ENCODE data around the gene MYH8.

Gene MYH8

DNA sequence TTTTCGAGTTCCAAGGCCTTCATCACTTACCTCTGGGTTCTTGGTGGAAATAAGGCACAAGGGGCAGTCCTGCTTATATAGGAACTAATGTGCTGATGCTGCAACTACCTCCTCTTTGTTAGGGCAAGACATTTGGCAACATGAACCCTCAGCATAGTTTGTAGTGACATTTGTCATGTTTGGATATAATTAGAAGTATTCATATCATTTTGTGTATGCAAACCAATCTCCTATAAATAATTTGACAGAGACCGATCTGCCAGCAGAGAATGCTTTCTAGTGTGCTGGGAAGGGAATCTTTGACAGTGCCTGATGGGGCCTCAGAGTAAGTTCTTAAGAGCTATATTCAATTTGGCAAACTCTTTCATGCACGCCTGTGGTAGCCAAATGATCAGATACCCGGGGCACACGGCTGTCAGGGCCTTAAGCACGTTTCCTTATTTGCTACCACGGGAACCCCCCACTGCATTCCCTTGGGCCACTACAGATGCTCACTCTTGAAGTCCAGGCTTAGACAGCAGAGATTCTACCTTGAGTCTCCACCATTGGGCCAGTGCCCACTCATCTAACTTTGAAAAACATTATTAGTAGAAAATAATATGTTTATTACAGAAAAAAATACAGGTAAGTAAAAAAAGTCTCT, at the start of gene MYH8:
TSS of gene MYH8 (minus strand) at position 51 of the 643 bp plus-strand sequence. CDS start 1,723 bp downstream, outside the sequence.
- no peak for DNase-seq (ENCODE audit: low read depth, low spot score)

DNA sequence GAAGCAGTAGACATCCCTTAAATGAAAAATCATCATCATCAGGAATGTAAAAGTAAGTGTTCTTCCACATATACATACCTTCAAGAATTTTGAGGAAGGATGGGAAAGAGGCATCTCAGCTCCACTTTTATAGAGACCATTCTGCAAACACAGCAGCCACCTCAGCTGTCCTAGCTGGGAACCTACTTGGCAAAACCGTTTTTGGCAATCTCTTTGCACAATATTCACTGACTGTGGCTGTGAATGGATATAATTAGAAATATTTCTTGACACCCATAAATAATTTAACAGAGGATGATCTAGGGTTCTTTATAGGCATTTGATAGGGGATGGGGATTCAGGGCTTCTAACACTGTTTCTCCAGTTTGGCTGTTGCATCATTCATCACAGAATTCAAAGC, 47.7 kb upstream of the MYH8 start, which contains the start of gene MYH4:
TSS of gene MYH4 (minus strand) at position 101 of the 400 bp plus-strand sequence. CDS start 2,814 bp downstream, outside the sequence.
- DNase-seq (ENCODE audit: low read depth, low spot score) = no peak

DNA sequence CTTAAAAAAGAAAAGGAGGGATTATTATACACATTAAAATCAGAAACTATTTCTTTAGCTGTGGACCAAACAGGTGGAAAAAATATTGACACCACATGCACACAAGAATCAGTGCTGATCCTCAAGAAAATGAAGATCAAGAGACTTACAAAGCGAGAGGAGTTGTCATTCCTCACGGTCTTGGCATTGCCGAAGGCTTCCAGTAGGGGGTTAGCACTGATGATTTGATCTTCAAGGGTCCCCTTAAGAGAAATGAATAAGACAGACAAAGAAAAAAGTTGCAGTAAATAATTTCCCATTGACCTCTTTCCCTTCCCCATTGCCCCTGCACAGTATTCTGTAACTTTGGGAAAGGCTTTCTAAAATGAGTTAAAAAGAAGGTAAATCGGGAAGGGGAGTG, 41.7 kb upstream of the MYH8 start:
- no peak for DNase-seq (ENCODE audit: low read depth, low spot score)

DNA sequence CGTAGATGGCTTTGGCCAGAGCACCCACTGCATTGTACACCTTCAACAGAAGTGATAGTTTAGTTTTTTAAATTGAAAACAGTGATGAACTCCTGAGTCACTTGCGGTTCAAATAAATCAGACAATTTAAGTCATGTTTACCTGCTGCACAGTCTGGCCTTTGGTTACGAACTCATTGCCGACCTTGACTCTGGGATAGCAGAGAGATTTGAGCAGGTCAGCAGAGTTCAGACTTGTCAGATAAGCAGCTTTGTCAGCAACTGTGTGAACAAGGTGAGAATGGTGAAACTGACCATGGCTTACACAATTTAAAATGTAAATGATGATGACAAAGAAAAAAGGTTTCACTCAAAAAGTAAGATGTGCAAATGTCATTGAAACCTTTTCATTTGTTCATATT, 38.3 kb upstream of the MYH8 start:
- no peak for DNase-seq (ENCODE audit: low read depth, low spot score)

DNA sequence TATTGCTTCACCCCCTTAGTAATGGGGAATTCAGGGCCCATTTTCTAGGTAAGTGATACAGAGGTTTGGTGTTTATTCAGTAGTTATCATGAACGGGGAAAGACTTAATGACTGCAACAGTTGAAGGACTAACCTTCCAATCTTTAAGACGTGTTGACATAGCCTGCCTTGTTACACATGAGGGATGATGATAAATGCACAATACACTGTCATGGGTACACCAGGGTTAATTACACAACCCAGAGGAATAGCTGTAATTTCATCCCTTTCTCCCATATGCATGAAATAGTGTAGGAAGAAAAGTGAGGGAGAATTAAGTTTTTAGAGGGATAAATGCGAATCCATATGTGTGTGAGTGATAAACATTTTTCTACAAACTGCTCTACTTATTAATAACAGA, 37.0 kb upstream of the MYH8 start:
- no peak for DNase-seq (ENCODE audit: low read depth, low spot score)

DNA sequence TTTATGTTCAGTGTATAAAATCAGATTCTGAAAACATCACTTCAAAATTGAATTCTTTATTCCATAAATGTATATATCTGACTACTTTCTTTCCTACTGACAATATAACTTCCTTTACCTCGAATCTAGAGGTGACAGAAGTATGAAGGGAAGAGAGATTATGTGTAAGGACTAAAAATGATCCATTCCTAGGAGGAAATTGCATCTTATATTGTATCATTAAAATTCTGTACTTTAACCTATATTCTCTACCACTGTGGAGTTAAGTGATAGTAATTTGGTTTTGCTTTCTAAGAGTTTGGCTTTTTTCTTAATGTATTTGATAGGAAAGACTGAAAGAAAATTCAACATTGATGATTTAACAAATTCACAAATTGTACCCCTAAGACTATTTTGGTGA, 36.2 kb upstream of the MYH8 start:
- DNase-seq (ENCODE audit: low read depth, low spot score) = no peak

DNA sequence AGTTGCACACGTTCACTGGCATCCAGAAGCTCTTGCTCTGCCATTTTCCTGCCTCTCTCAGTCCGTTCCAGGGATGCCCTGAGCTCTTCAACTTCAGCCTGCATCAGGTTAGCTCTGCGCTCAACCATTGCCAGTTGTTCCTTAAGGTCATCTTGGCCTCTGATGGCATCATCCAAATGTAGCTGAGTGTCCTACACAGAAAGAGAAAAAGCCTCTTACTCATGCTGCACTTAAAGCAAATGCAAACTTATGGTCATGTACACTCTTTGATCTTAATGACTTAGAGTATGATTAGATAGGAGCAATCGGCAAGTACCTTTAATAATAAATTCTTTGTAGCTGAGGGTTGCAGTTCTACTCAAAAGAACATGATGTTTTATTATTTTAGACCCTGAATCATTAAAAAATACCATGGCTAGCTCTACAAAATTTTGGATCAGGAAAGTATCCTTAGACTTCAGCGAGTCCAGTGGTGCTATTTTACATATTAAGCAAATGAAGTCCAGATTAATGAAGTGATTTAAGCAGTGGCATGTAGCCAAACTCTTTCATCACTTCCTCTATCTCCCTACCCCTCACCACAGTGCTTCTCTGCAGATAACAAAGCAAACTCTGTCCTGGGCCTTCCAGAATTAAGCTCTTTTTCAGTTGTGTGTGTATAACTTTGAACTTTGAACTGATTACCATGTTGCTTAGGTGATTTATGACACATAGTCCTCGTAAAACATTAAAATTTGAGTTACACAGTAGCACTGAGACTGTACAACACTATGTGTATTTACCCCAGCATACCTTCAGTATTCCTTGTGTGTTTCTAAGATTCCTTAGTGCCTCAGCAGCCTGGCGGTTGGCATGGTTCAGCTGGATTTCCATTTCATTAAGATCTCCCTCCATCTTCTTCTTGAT, 25.5 kb upstream of the MYH8 start:
- no peak for DNase-seq (ENCODE audit: low read depth, low spot score)

DNA sequence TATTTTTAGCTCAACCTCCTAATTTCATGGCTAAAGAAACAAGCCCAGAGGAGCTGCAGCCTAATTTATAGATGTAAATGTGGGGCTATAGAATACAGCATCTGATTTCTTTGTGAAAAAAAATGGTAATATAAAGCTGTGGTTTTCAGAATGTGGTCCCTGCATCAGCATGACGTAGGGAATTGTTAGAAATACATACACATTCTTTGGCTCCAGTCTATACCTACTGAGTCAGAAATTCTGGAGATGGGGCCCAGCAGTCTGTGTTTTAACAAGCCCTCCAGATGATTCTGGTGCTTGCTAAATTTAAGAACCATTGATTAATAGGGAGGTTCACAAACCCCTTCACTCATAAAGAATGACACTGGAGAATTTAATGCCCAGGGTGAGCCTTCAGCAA, 18.1 kb upstream of the MYH8 start:
- DNase-seq (ENCODE audit: low read depth, low spot score) = no peak

DNA sequence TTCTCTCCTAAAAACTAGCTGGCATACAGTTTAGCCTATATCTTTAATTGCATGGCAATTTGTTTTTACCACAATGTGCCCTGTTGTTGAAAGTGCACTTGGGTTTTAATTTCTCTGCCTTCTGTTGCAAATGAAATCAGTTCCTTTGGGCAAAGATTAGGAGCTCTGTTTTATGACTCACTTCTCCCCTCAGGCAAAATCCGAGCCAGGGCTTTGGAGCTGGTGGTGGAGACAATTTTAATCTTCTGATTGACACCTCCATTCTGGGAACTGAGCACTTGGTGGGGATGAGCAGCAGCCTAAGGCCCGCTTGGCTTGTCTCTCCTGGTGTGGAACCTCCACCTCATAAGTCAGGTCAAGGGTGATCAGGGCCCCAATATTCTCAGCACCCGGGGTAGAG, 13.3 kb upstream of the MYH8 start:
- no peak for DNase-seq (ENCODE audit: low read depth, low spot score)

DNA sequence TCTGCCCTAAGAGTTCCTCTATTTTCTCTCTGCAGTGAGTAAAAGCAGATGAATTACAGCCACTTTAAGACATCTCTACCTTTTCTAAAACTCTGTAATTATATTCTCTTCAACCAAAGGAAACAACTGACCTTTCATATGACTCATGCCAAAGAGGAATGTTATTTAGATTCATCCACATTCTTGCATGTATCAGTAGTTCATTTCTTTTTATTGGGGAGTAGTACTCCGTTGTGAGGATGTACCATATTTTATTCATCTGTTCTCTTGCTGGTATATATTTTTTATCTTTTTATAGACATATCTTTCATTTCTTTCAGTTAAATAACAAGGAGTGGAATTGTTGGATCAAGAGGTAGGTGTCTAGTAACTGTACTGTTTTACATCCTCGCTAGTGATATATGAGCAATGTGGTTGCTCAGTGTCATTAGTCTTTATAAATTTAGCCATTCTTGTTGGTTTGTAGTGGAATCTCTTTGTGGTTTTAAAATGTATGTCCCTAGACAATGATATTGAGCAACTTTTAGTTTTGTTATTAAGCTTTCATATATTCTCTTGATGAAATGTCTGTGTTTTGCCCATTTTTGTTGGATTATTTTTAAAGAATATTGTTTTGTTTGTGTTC, 7.8 kb upstream of the MYH8 start:
- no peak for DNase-seq (ENCODE audit: low read depth, low spot score)

DNA sequence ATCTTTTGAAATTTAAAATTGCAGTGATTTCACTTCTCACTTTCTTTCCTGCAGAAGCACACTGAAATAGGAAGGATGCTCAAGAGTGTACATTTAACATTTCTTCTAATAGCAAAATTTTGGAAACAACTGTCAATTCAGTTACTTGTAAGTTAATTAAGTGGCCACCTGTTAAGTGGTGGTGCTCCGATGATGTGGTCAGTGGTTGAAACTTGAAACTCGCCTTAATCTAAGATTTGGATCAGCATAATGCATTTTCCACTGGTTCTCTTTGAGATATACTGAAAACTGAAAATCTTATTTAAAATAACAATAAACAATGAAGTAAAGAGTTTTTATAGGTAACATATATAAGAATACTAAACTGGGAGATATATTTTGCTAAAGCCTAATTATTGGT, 7.0 kb upstream of the MYH8 start:
- no peak for DNase-seq (ENCODE audit: low read depth, low spot score)

DNA sequence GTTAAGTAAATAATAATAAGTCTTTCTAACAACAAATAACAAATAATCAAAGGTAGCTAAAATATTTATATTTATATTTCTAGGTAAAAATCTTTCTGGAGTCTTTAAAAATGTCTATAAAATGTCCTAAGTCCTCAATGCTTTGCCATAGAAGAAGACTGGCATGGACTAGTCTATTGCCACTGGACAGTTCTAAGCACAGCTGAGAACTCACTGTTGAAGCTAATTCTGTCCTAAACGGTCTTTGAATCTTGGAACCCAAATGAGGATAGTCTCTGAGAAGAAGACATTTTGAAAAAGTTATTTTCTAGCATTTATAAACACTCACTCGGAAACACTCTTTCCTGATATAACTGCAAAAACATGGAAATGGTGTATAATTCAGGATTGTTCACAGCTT, 539 bp downstream of the MYH8 start:
- no peak for DNase-seq (ENCODE audit: low read depth, low spot score)

DNA sequence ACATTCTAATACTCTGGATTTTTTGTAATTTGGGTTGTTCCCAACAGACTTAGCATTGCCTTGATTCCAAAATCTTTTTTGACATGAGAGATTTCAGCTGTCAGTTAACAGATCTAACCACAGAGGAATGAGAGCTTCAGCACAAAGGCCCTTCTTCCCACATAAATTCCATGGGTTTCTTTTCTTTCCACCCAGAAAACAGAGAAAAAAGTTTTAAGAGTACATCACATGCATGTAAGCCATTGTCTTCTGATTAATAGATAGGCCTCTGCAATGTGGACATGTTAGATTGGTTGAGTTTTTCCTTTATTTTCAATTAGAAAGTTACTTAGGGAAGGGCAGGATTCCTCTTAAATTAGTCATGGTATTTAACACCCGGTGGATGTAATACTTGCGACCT, 939 bp downstream of the MYH8 start:
- no peak for DNase-seq (ENCODE audit: low read depth, low spot score)

DNA sequence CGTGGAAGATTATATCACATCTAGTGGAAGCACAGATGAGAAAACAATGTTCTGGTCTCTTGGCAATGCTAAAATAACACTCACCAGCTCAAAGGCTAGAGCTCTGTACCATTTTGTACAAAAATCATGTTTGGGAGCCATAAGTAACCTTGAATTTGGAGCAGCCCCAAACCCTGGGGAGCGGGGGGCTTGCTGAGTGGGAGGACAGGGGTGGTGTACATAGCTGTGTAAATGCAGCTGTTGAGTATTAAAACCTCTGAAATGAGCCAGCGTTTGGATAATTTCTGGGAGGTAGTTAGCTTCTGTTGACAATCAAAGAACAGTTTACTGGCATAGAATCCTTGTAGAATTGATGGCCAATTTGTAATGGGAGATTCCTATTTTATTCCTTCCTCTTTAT, 4.3 kb downstream of the MYH8 start:
- DNase-seq (ENCODE audit: low read depth, low spot score) = no peak

DNA sequence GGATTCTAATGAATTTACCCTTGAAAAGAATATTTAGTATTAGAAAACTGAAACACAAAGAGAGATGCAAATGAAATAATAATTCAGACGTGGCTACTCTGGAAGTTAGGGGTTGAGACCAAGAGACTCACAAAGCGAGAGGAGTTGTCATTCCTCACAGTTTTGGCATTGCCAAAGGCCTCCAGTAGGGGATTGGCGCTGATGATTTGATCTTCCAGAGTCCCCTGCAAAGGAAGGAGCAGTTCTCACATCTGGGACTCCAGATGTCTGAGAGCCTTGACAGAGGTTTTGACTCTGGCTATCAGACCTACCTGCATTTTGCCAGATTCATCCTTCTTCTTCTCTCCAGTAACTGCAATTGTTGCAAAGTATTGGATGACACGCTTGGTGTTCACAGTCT, 6.6 kb downstream of the MYH8 start:
- no peak for DNase-seq (ENCODE audit: low read depth, low spot score)

DNA sequence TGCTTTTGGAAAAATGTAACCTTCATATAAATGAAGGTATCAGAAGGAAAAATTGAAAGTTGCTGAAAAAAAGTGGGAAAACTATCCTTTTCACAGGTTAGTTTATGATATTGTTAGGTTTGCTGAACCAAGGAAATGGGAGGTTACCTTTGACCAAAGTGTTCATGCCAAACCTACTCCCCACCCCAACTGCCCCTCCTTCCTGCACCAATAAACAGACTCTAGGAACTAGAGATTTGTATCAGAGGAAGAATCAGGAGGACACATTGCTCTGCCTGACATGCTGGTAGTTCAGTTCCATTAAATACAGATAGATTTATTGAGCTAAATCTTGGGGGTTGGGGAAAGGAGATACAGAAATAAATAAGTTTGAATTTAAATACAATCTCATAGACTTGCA, 18.2 kb downstream of the MYH8 start:
- DNase-seq (ENCODE audit: low read depth, low spot score) = no peak

DNA sequence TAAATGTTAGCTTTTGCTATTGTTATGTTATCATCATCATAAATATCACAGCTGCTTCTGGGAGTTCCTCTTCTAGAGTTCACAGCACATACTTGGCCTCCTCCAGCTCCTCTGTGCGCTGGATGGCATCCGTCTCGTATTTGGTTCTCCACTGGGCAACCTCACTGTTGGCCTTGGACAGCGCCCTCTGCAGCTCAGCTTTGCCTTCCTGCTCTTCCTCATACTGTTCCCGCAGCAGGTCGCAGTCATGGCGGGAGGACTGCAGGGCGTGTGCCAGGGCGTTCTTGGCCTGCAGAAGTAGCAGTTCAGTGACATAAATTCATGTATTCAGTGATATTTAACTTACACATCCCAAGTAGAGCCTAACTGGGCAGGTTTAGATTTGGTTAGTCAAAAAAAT, 23.4 kb downstream of the MYH8 start:
- DNase-seq (ENCODE audit: low read depth, low spot score) = no peak

DNA sequence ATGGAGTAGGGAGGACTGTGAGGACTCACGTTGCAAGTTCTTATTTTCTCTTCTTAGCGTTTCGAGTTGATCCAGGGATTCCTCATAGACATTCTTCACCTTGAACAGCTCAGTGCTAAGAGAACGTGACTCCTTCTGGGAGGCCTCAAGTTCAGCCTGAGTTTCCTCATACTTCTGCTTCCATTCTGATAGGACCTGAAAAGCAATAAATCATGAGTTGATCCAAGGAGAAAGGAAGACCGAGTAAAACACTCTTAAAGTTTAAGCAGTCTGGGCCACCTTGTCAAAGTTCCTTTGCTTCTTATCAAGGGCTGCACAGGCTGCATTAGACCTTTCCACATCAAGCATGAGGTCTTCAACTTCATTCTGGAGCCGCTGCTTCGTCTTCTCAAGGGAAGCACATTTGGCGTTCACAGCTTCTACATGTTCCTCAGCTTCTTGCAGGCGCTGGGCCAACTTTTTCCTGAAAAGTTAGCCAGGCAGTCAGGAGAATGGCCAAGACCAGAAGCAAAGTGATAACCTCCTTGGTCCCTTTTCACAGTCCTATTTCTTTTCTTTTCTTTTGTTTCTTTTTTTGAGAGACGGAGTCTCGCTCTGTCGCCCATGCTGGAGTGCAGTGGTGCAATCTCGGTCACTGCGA, 25.1 kb downstream of the MYH8 start:
- no peak for DNase-seq (ENCODE audit: low read depth, low spot score)

DNA sequence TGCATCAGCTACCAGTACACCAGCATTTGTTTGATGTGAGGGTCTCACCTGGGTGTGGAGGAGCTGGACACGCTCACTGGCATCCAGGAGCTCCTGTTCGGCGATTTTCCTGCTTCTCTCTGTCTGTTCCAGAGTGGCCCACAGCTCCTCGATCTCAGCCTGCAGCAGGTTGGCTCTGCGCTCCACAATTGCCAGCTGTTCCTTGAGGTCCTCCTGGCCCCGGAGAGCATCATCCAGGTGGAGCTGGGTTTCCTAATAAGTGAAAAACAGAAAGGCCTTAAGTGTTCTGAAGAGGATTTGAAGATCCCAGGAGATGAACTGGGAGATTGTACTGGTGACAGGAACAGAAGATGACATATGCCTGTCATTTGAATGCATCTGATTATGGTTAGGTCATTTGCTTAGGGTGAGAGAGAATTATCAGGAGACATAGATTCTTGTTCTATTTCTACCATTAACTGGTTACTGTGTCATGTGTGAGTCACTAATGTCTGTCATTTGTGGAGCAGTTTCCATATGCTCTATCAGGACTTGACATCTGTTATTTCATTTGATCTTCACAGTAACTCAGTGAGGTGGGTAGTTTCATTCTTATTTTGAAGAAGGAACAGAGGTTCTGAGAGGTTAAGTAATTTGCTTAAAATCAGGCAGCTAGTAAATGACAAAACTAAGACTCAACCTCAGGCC, 27.4 kb downstream of the MYH8 start:
- DNase-seq (ENCODE audit: low read depth, low spot score) = no peak

DNA sequence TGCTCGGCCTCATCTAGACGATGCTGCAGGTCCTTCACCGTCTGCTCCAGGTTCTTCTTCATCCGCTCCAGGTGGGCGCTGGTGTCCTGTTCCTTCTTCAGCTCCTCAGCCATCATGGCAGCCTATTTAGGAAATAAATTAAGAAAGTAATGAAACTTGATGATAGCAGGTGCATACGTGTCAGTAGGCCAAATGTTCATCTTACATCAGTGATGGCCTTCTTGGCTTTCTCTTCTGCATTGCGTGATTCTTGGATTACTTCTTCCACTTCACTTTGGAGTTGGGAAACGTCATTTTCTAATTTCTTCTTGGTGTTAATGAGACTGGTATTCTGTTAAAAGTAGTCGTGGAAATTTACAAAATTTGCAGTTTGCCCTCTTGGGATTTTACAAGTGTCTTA, 28.9 kb downstream of the MYH8 start:
- DNase-seq (ENCODE audit: low read depth, low spot score) = no peak

DNA sequence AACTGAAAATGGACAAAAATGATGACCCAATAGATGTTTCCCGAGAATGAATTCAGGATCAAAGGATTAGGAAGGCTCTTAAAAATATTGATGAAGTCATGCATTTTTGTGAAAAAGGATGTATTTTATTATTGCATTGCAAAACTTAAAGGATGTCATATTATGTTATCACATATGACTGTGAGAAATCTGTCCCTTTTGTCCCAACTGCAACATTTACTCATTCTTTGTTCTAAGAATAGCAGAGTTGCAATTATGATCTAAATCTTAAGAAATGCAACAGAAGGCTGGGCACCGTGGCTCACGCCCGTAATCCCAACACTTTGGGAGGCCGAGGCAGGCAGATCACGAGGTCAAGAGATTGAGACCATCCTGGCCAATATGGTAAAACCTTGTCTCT, 35.9 kb downstream of the MYH8 start:
- DNase-seq (ENCODE audit: low read depth, low spot score) = no peak

DNA sequence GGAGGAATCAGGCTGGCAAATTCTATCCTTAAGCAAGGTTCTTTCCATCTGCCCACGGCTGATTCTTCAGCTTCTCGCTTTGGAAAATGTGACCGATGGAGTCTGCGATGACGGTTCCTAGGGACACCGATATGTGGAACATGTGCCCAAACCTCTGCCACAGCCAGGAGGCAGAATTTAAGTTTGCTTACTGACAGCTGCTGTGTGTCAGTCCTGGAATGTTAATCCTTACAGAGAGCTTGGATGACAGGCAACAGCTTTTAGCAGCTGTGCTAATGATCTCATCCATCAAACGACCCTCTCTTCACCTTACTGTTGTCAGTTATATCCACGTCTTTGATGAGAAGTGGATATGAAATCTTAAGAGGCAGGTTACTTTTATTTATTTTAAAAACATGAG, 37.6 kb downstream of the MYH8 start:
- no peak for DNase-seq (ENCODE audit: low read depth, low spot score)
